ENCODE results near the gene ARHGAP5.

DNA sequence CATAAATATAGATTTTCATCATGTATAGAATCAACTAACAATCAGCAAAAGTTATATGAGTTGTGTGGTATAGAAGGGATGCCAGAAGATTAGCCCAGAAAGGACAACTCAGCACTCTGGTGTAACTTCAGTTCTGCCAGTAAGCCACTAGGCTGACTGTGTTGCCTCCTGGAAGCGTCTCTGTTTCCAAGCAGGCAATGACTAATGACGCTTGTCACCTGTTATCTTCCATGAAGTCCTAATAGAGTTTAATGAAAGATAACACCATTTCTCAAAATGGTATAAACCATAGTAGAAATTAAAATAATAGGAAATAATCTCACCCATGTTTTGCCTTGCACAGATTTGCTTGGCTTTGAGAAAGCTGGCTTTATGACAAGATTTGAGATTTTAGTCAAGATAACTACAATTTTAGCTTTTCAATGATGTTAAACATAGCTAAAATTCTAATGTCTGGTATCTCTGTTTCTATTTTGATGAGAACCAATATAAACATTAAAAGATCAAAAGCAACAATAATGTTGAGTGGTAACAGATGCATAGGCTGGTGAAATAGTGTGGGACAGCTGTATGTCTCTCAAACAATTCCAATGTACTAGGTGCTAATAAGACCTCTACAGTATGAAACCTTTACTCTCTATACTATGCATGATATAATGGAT is 115.7 kb downstream of the ARHGAP5 start:
- TF ChIP-seq, protein P1, sequence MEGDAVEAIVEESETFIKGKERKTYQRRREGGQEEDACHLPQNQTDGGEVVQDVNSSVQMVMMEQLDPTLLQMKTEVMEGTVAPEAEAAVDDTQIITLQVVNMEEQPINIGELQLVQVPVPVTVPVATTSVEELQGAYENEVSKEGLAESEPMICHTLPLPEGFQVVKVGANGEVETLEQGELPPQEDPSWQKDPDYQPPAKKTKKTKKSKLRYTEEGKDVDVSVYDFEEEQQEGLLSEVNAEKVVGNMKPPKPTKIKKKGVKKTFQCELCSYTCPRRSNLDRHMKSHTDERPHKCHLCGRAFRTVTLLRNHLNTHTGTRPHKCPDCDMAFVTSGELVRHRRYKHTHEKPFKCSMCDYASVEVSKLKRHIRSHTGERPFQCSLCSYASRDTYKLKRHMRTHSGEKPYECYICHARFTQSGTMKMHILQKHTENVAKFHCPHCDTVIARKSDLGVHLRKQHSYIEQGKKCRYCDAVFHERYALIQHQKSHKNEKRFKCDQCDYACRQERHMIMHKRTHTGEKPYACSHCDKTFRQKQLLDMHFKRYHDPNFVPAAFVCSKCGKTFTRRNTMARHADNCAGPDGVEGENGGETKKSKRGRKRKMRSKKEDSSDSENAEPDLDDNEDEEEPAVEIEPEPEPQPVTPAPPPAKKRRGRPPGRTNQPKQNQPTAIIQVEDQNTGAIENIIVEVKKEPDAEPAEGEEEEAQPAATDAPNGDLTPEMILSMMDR (IDR thresholded peaks at IDR 0.05), result no peak; the same call in 1 of the 2 replicates
- TF ChIP-seq ZFX (IDR thresholded peaks at IDR 0.05; ENCODE audit: borderline replicate concordance), result no peak
